ENCODE measurements around the gene NLRC5. TPM values are rescaled to one million over a fixed set of nuclear protein-coding genes. Genes with fewer than 3 reads are reported as not detected.

Gene NLRC5
- total RNA-seq, 1 experiment from 2014 or later: 2.4 TPM

DNA sequence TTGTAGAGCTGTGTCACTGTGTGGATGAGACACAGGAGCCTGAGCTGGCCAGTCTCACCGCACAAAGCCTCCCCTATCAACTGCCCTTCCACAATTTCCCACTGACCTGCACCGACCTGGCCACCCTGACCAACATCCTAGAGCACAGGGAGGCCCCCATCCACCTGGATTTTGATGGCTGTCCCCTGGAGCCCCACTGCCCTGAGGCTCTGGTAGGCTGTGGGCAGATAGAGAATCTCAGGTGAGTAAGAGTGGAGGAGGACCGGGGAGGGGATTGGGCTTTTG lies 37.4 kb downstream of the NLRC5 start:
- H4K91ac ChIP-seq (ENCODE audit: insufficient read length, low read depth, low read length): no peak overlapping the region
- H3K4me2 ChIP-seq (ENCODE audit: insufficient read depth, insufficient read length, low read length): no peak overlapping the region
- no peak overlapping the region for H2BK15ac ChIP-seq (ENCODE audit: low read depth, low read length)
- H4K20me1 ChIP-seq (ENCODE audit: control insufficient read depth, insufficient read depth, insufficient read length): no peaks in the 10 kb centered on the region
- WGBS (ENCODE audit: extremely low coverage, insufficient read length, low lambda C conversion rate): no CpG with 5 or more reads among the region's 3 CpGs
- H3K79me2 ChIP-seq (ENCODE audit: insufficient read depth, low read length): no peaks in the 10 kb centered on the region
- no peak overlapping the region for H3K4ac ChIP-seq (ENCODE audit: low read depth, low read length)
- H3K18ac ChIP-seq (ENCODE audit: insufficient read length, low read depth, low read length): no peak overlapping the region
- no peaks in the 10 kb centered on the region for H3K4me1 ChIP-seq (ENCODE audit: insufficient read depth, low read length)
- no peak overlapping the region for H3K23ac ChIP-seq (ENCODE audit: insufficient read length, low read depth, low read length)
- H3K14ac ChIP-seq (ENCODE audit: insufficient read depth, low read length): no peak overlapping the region
- no peak overlapping the region for H3T11ph ChIP-seq (ENCODE audit: low read length)
- Mint-ChIP-seq H3K27me3 (ENCODE audit: low read depth) (peaks cover 1% of the 10 kb centered on the region), H3K9me3 (no peaks in the 10 kb centered on the region), H3K27ac (peak overlapping the region in 1 of 3 experiments; percentile 63; a peak in 2 of 7 replicates), H3K4me1 (peaks cover 10 to 15% of the 10 kb centered on the region in 2 experiments), H3K36me3 (ENCODE audit: insufficient read depth in 1 of 3, low read depth in 3 of 3) (no peaks in the 10 kb centered on the region), H3K4me3 (no peak overlapping the region)
- H3K56ac ChIP-seq (ENCODE audit: insufficient read length, low read depth, low read length): no peak overlapping the region
- H4K8ac ChIP-seq (replicated peaks; ENCODE audit: insufficient read length, low read depth, low read length): no peak overlapping the region
- no peak overlapping the region for H2BK5ac ChIP-seq (ENCODE audit: insufficient read length, low read length)
- no peaks in the 10 kb centered on the region for H3K79me1 ChIP-seq (ENCODE audit: insufficient read depth, low read depth, low read length, poor library complexity, severe bottlenecking)
- H3K27ac ChIP-seq (ENCODE audit: insufficient read length, low read depth, low read length): no peak overlapping the region
- no peak overlapping the region for H2BK12ac ChIP-seq (ENCODE audit: insufficient read length, low read depth, low read length)
- H2BK120ac ChIP-seq (ENCODE audit: low read depth, low read length, poor library complexity, severe bottlenecking): no peak overlapping the region
- no peak overlapping the region for H3K9ac ChIP-seq (ENCODE audit: extremely low read depth, insufficient read length, low read length)
- no peak overlapping the region for H2BK20ac ChIP-seq (ENCODE audit: low read depth, low read length, poor library complexity, severe bottlenecking)
- no peak overlapping the region for H2AK5ac ChIP-seq (ENCODE audit: insufficient read length, low read length)
- H3K9me3 ChIP-seq (ENCODE audit: control insufficient read depth, low read depth, low read length): no peaks in the 10 kb centered on the region
- no peak overlapping the region for H4K5ac ChIP-seq (ENCODE audit: insufficient read length, low read depth, low read length)
- DNase-seq: no peak
- no peaks in the 10 kb centered on the region for H3K23me2 ChIP-seq (ENCODE audit: insufficient read length, low read depth, low read length, poor library complexity, severe bottlenecking)
- no peaks in the 10 kb centered on the region for H3K27me3 ChIP-seq (ENCODE audit: insufficient read depth, low read length)
- TF ChIP-seq, protein P1, sequence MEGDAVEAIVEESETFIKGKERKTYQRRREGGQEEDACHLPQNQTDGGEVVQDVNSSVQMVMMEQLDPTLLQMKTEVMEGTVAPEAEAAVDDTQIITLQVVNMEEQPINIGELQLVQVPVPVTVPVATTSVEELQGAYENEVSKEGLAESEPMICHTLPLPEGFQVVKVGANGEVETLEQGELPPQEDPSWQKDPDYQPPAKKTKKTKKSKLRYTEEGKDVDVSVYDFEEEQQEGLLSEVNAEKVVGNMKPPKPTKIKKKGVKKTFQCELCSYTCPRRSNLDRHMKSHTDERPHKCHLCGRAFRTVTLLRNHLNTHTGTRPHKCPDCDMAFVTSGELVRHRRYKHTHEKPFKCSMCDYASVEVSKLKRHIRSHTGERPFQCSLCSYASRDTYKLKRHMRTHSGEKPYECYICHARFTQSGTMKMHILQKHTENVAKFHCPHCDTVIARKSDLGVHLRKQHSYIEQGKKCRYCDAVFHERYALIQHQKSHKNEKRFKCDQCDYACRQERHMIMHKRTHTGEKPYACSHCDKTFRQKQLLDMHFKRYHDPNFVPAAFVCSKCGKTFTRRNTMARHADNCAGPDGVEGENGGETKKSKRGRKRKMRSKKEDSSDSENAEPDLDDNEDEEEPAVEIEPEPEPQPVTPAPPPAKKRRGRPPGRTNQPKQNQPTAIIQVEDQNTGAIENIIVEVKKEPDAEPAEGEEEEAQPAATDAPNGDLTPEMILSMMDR (conservative IDR thresholded peaks at IDR 0.05): no peak
- H2AFZ ChIP-seq (ENCODE audit: low read length): no peak overlapping the region

Data from H9 (cell line).